PC-9 (cell line): ENCODE results near the gene SIGLEC9. TPM values are rescaled to one million over a fixed set of nuclear protein-coding genes. Genes with fewer than 3 reads are reported as not detected.

Experiments used
- BruUV-seq: library from RNA; stranded (reverse); fragments of 400-500 nt; replicated peaks from 2 replicates; lab custom pipeline; 2021; lab: Mats Ljungman, UMichigan
- CTCF ChIA-PET: fragments of 300-600 bp; sonication (Branson Sonifier 250); formaldehyde crosslinking; loops from one replicate; lab custom pipeline; 2022; ENCODE audit warnings: antibody characterized with exemption; lab: Charles Lee
- POLR2A ChIA-PET: fragments of 300-600 bp; sonication (Branson Sonifier 250); formaldehyde crosslinking; loops from one replicate; lab custom pipeline; 2022; ENCODE audit warnings: antibody characterized with exemption; ENCODE audit not compliant: unreplicated experiment; lab: Charles Lee
- DNase-seq, 2 experiments: peaks; one replicate each; pipeline versions ENCODE4 v3.0.0 to v3.0.0-alpha.2; 2015 to 2022; ENCODE audit warnings: mixed read lengths in 1 of 2
- H2AFZ ChIP-seq: fragments of 200-600 bp; sonication (generic); 2 replicates; pipeline ENCODE4 v1.8.1; 2017; ENCODE audit warnings: antibody characterized with exemption
- H3F3A ChIP-seq: fragments of 200-600 bp; sonication (generic); 2 replicates; pipeline ENCODE4 v1.8.1; 2017; ENCODE audit warnings: antibody characterized with exemption, mild to moderate bottlenecking, low read depth; ENCODE audit not compliant: insufficient read depth
- H3K27ac ChIP-seq: fragments of 200-600 bp; sonication (generic); 2 replicates; pipeline ENCODE4 v1.6.1; 2016; ENCODE audit warnings: mixed run types
- H3K27me3 ChIP-seq: fragments of 200-600 bp; sonication (generic); 2 replicates; pipeline ENCODE4 v1.6.1; 2016; ENCODE audit warnings: low read depth, mixed run types; ENCODE audit not compliant: insufficient read depth
- H3K36me3 ChIP-seq: fragments of 200-600 bp; sonication (generic); 2 replicates; pipeline ENCODE4 v1.6.1; 2016; ENCODE audit warnings: low read depth, mixed run types
- H3K4me1 ChIP-seq: fragments of 200-600 bp; sonication (generic); replicated peaks from 2 replicates; pipeline ENCODE4 v1.6.1; 2016; ENCODE audit warnings: mixed run types; ENCODE audit not compliant: insufficient read depth
- H3K4me2 ChIP-seq: fragments of 200-600 bp; sonication (generic); 2 replicates; pipeline ENCODE4 v1.6.1; 2017; ENCODE audit warnings: mixed run types
- H3K4me3 ChIP-seq: fragments of 200-600 bp; sonication (generic); 2 replicates; pipeline ENCODE4 v1.6.1; 2016; ENCODE audit warnings: mixed run types
- H3K79me2 ChIP-seq: fragments of 200-600 bp; sonication (generic); 2 replicates; pipeline ENCODE4 v1.6.1; 2017; ENCODE audit warnings: low read depth, mixed run types
- H3K9me2 ChIP-seq: fragments of 200-600 bp; sonication (generic); 2 replicates; pipeline ENCODE4 v1.8.1; 2017; ENCODE audit warnings: mild to moderate bottlenecking; ENCODE audit not compliant: insufficient read depth
- H3K9me3 ChIP-seq: fragments of 200-600 bp; sonication (generic); 2 replicates; pipeline ENCODE4 v1.8.1; 2016; ENCODE audit warnings: low read depth; ENCODE audit not compliant: insufficient read depth
- H4K20me1 ChIP-seq: fragments of 200-600 bp; sonication (generic); 2 replicates; pipeline ENCODE4 v1.8.1; 2017; ENCODE audit not compliant: insufficient read depth
- EZH2 ChIP-seq: fragments of 200-600 bp; sonication (generic); IDR thresholded peaks from 2 replicates; pipeline ENCODE4 v1.8.0; 2017; ENCODE audit warnings: antibody characterized with exemption, low read depth
- intact Hi-C: fragments of 100-400 bp; cut with micrococcal nuclease; formaldehyde crosslinking; loops from one replicate; pipeline ENCODE4 v1.10.0; 2022; ENCODE audit not compliant: unreplicated experiment
- total RNA-seq: library from RNA; stranded (reverse); gene quantifications from 2 replicates; pipeline ENCODE4 v1.2.3, GENCODE V29; 2021
- TF ChIP-seq, protein P1 (sequence below): fragments of 200-600 bp; sonication (generic); conservative IDR thresholded peaks from 2 replicates; pipeline ENCODE4 v1.6.1; 2017; ENCODE audit warnings: mixed run types, antibody characterized with exemption, mild to moderate bottlenecking, moderate library complexity

SIGLEC9 gene
- total RNA-seq, 1 experiment from 2014 or later, result not detected

DNA sequence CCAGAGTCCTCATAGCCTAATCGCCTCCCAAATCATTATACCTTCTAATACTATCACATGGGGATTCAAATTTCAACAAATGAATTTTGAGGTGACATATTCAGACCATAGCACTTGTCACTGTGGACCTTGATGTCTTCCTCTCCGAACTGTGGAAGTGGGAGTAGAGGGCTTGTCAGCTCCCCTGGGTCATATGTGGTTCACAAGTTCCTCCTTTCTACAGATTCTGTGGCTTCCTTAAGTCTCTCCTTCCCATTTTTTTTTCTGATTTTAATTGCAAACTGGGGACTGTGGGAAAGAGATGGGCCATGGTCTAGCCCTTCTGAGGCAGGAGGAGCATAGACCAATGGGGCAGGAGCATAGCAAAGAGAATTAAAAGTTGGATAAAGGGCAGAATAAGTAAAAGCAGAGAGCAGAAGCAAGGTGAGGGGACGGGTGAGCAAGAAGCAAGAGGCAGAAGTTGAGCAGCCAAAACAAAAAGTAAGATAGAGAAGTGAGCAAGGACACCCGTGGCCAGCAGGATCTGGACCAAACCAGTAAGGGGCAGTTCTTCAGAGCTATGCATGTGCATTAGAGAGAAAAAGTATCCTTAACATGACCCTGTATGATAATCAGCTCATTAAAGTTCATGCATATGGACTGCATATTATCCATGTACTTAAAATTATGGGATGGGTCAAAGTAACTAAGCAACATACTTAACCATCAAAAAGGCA is 14.8 kb downstream of the SIGLEC9 start:
- intact Hi-C loops, result no loop called here
- Histone ChIP-seq H3F3A (no peaks in the 10 kb centered on the region), H2AFZ (no peak overlapping the region), H3K9me3 (peaks cover 8% of the 10 kb centered on the region; the same call in 1 of the 2 replicates), H3K27ac (no peak overlapping the region), H3K4me3 (no peak overlapping the region), H3K27me3 (peaks cover 100% of the 10 kb centered on the region), H3K79me2 (no peaks in the 10 kb centered on the region), H4K20me1 (no peaks in the 10 kb centered on the region), H3K4me1 (no peaks in the 10 kb centered on the region), H3K9me2 (no peaks in the 10 kb centered on the region), H3K4me2 (no peak overlapping the region), H3K36me3 (no peaks in the 10 kb centered on the region)
- no peak for DNase-seq
- no TSS peak for BruUV-seq
- CTCF ChIA-PET, result no interaction called here
- TF ChIP-seq, protein P1, sequence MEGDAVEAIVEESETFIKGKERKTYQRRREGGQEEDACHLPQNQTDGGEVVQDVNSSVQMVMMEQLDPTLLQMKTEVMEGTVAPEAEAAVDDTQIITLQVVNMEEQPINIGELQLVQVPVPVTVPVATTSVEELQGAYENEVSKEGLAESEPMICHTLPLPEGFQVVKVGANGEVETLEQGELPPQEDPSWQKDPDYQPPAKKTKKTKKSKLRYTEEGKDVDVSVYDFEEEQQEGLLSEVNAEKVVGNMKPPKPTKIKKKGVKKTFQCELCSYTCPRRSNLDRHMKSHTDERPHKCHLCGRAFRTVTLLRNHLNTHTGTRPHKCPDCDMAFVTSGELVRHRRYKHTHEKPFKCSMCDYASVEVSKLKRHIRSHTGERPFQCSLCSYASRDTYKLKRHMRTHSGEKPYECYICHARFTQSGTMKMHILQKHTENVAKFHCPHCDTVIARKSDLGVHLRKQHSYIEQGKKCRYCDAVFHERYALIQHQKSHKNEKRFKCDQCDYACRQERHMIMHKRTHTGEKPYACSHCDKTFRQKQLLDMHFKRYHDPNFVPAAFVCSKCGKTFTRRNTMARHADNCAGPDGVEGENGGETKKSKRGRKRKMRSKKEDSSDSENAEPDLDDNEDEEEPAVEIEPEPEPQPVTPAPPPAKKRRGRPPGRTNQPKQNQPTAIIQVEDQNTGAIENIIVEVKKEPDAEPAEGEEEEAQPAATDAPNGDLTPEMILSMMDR, result no peak
- no peak for TF ChIP-seq EZH2
- POLR2A ChIA-PET, result no interaction called here

DNA sequence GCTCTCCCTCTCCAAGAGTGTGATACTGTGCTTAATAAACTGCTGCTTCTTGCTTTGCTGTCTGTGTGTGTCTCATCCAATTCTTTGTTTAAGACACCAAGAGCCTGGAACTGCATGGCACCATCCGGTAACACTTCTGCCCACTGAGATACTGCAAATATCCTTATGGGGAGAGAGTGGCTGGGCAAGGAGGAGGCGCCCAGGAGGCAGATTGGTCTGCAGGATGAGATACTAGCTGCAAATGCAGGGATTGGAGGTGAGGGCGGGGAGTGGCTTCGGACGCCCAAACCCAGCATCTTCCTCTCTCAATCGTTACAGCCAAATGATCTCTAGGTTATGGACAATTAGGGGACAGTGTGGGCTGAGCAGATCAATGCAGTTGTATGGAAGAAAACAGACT is 15.7 kb downstream of the SIGLEC9 start:
- Histone ChIP-seq H3K27me3 (peaks cover 100% of the 10 kb centered on the region), H3K4me1 (no peaks in the 10 kb centered on the region), H3K9me2 (no peaks in the 10 kb centered on the region), H3K9me3 (no peaks in the 10 kb centered on the region; the same call in 1 of the 2 replicates), H2AFZ (no peak overlapping the region), H3K4me3 (no peak overlapping the region), H3K79me2 (no peaks in the 10 kb centered on the region), H3K36me3 (no peaks in the 10 kb centered on the region), H4K20me1 (no peaks in the 10 kb centered on the region), H3F3A (no peaks in the 10 kb centered on the region), H3K27ac (no peak overlapping the region), H3K4me2 (no peak overlapping the region)
- ChIA-PET CTCF (no interaction called here), POLR2A (no interaction called here)
- no peak for DNase-seq
- BruUV-seq, result no TSS peak
- intact Hi-C loops, result no loop called here
- TF ChIP-seq, protein P1, result no peak
- no peak for TF ChIP-seq EZH2

DNA sequence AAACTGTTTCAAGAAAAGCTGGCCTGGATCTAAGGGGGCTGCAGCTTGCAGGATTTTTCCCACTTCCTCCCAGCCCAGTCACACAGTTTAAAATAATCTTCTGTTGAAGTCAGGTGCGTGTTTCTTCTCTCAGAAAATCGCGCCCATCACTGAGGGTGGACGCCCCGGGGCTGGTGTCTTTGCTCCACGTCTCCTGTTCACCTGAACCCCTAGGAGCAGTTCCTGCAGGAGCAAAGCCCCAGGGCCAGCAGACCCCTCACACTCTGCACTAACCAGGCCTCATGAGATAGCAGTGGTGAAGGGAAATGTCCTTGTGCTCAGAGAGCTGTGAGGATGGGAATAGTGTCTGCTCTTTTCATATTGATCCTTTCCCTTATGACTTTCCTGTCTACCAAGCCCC is 16.5 kb downstream of the SIGLEC9 start:
- no TSS peak for BruUV-seq
- Histone ChIP-seq H4K20me1 (no peaks in the 10 kb centered on the region), H3K27me3 (peaks cover 100% of the 10 kb centered on the region), H3K4me1 (no peaks in the 10 kb centered on the region), H3K36me3 (no peaks in the 10 kb centered on the region), H3K9me3 (no peaks in the 10 kb centered on the region), H2AFZ (no peak overlapping the region), H3F3A (no peaks in the 10 kb centered on the region), H3K79me2 (no peaks in the 10 kb centered on the region), H3K4me3 (no peak overlapping the region), H3K4me2 (no peak overlapping the region), H3K27ac (no peak overlapping the region), H3K9me2 (no peaks in the 10 kb centered on the region)
- no peak for TF ChIP-seq EZH2
- TF ChIP-seq, protein P1, result no peak
- CTCF ChIA-PET, result no interaction called here
- no peak for DNase-seq
- POLR2A ChIA-PET, result no interaction called here
- intact Hi-C loops, result no loop called here
